Colonic mucosa (tissue), 4 donors: ENCODE data around the gene PPFIA4. TPM values are rescaled to one million over a fixed set of nuclear protein-coding genes. Genes with fewer than 3 reads are reported as not detected.

Experiments
- DNase-seq: peaks from one replicate; pipeline ENCODE4 v3.0.0-alpha.2; 2020
- H3K27ac ChIP-seq: fragments of 200-600 bp; one replicate; pipeline ENCODE4 v1.8.0; 2021
- H3K27me3 ChIP-seq: fragments of 200-600 bp; one replicate; pipeline ENCODE4 v1.8.0; 2021
- H3K36me3 ChIP-seq: fragments of 200-600 bp; one replicate; pipeline ENCODE4 v1.8.0; 2021
- H3K4me1 ChIP-seq: fragments of 200-600 bp; one replicate; pipeline ENCODE4 v1.8.0; 2021; ENCODE audit warnings: mild to moderate bottlenecking
- H3K4me3 ChIP-seq: fragments of 200-600 bp; one replicate; pipeline ENCODE4 v1.8.0; 2021
- H3K9ac ChIP-seq, 2 donors: one replicate each; pipeline ENCODE4 v1.7.0; 2013; ENCODE audit warnings: control low read depth in 2 of 2, low read depth in 2 of 2, low read length in 2 of 2
- H3K9me3 ChIP-seq: fragments of 200-600 bp; one replicate; pipeline ENCODE4 v1.8.0; 2021
- intact Hi-C: fragments of 100-400 bp; cut with DNase I; formaldehyde crosslinking; loops from one replicate; pipeline ENCODE4 v1.14.1; 2022
- total RNA-seq, 2 donors: library from RNA; stranded (reverse); fragmentation: NEBNext Ultra II Directional in 1 of 2; extraction: Animal tissue kit (Norgen Biotek cat#: 25700) in 1 of 2; gene quantifications; one replicate each; pipeline ENCODE4 v1.2.1, GENCODE V29; 2021
- TF ChIP-seq, protein P1 (sequence below): fragments of 200-600 bp; IDR thresholded peaks from one replicate; pipeline ENCODE4 v1.8.0; 2022; ENCODE audit warnings: antibody characterized with exemption, mild to moderate bottlenecking
- donor health status: healthy.
- donor health status: DM: no; HTN: no; CAD: no.
- donor health status: DM: no; HTN: no; CAD: no.

PPFIA4 gene
- total RNA-seq, 2 donors from 2014 or later = 1.6 to 7.3 TPM

GRCh38 chr1:203098445-203098844, 72.2 kb downstream of the PPFIA4 start:
- Histone ChIP-seq H3K9me3 (no peaks in the 10 kb centered on the region), H3K4me1 (no peaks in the 10 kb centered on the region), H3K9ac (no peak overlapping the region), H3K27ac (no peak overlapping the region), H3K36me3 (no peaks in the 10 kb centered on the region), H3K4me3 (no peak overlapping the region), H3K27me3 (no peaks in the 10 kb centered on the region)
- intact Hi-C loops = no loop called here
- TF ChIP-seq, protein P1, sequence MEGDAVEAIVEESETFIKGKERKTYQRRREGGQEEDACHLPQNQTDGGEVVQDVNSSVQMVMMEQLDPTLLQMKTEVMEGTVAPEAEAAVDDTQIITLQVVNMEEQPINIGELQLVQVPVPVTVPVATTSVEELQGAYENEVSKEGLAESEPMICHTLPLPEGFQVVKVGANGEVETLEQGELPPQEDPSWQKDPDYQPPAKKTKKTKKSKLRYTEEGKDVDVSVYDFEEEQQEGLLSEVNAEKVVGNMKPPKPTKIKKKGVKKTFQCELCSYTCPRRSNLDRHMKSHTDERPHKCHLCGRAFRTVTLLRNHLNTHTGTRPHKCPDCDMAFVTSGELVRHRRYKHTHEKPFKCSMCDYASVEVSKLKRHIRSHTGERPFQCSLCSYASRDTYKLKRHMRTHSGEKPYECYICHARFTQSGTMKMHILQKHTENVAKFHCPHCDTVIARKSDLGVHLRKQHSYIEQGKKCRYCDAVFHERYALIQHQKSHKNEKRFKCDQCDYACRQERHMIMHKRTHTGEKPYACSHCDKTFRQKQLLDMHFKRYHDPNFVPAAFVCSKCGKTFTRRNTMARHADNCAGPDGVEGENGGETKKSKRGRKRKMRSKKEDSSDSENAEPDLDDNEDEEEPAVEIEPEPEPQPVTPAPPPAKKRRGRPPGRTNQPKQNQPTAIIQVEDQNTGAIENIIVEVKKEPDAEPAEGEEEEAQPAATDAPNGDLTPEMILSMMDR = no peak
- no peak for DNase-seq

GRCh38 chr1:203098914-203099520, 72.7 kb downstream of the PPFIA4 start:
- no peak overlapping the region for H3K9ac ChIP-seq

GRCh38 chr1:203099805-203100515, 73.7 kb downstream of the PPFIA4 start:
- H3K4me1 ChIP-seq = no peaks in the 10 kb centered on the region
- H3K4me3 ChIP-seq = no peak overlapping the region
- H3K27me3 ChIP-seq = no peaks in the 10 kb centered on the region
- TF ChIP-seq, protein P1 = no peak
- DNase-seq = no peak
- H3K9me3 ChIP-seq = no peaks in the 10 kb centered on the region
- intact Hi-C loops = no loop called here
- H3K27ac ChIP-seq = no peak overlapping the region
- H3K36me3 ChIP-seq = no peaks in the 10 kb centered on the region
- no peak overlapping the region for H3K9ac ChIP-seq

More at GRCh38 chr1:203098914-203099520, 72.7 kb downstream of the PPFIA4 start:
- Histone ChIP-seq H3K4me1 (no peaks in the 10 kb centered on the region), H3K36me3 (no peaks in the 10 kb centered on the region), H3K4me3 (no peak overlapping the region), H3K27ac (no peak overlapping the region), H3K27me3 (no peaks in the 10 kb centered on the region), H3K9me3 (no peaks in the 10 kb centered on the region)
- TF ChIP-seq, protein P1 = no peak
- intact Hi-C loops = no loop called here
- no peak for DNase-seq

GRCh38 chr1:203100516-203100869, 74.2 kb downstream of the PPFIA4 start:
- Histone ChIP-seq H3K4me3 (no peak overlapping the region), H3K27me3 (no peaks in the 10 kb centered on the region), H3K36me3 (no peaks in the 10 kb centered on the region), H3K9ac (no peak overlapping the region), H3K27ac (no peak overlapping the region), H3K4me1 (no peaks in the 10 kb centered on the region), H3K9me3 (no peaks in the 10 kb centered on the region)
- TF ChIP-seq, protein P1 = no peak
- no peak for DNase-seq
- intact Hi-C loops = no loop called here

DNA sequence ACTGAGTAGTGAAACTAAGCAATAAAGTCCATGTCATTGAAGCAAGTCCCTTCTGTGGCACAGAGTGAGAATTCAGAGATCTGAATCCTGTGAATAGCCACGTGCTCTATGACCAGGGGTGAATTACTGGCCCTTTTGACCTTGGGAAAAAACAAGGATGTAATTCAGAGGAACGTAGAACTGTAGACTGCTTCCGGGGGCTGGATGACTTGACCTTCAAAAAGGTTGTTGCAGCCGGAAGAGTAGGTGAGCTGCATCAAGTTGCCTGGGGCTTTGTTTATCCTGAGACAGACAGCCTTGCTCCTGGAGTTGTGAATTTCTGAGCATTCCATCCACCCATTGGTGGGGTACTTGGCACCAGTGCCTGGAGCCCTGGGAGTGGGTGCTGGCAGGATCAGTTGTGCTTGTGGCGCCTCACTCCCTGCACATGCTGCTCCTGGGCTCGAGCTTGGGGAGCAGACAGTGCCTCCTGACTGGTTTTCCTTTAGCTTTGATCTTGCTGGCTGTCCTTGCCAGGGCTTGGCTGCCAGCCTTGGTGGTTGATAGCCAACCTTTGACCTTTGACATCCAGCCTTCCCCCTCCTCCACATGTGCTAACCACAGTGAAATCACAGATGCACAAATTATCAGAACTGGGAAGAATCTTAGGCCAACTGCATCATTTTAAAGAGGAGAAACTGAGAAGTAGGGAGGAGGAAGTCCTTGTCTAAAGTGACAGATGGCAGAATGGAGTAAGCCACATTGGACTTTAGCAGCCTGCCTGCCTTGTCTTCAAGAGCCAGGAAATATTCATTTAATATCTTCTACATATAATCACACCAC, 75.7 kb downstream of the PPFIA4 start:
- Histone ChIP-seq H3K27ac (no peak overlapping the region), H3K27me3 (no peaks in the 10 kb centered on the region), H3K9ac (no peak overlapping the region), H3K4me1 (no peaks in the 10 kb centered on the region), H3K4me3 (no peak overlapping the region), H3K9me3 (no peaks in the 10 kb centered on the region), H3K36me3 (no peaks in the 10 kb centered on the region)
- intact Hi-C loops = no loop called here
- TF ChIP-seq, protein P1 = no peak
- DNase-seq = no peak
